Activated CD8-positive, alpha-beta memory T cell treated with anti-CD3 and anti-CD28 coated beads, Interleukin-2, amount 50 U/mL, for 1 hour (primary cell): ENCODE data around the gene TNRC6C.

Experiments used
- DNase-seq: peaks from one replicate; pipeline ENCODE4 v3.0.0-alpha.2; 2020; ENCODE audit errors: extremely low read depth

The TNRC6C gene

GRCh38 chr17:78013683-78014467 is 55.4 kb downstream of the TNRC6C start:
- DNase-seq = peak; percentile 24

- DNase-seq = no peak
Measured at GRCh38 chr17:78014646-78015045, 56.1 kb downstream of the TNRC6C start.

GRCh38 chr17:78016852-78017251 is 58.3 kb downstream of the TNRC6C start:
- DNase-seq = no peak

GRCh38 chr17:78019367-78019975 is 61.0 kb downstream of the TNRC6C start:
- DNase-seq = no peak

- no peak for DNase-seq
Measured at GRCh38 chr17:78019976-78020716, 61.6 kb downstream of the TNRC6C start.

GRCh38 chr17:78020717-78021108 is 62.2 kb downstream of the TNRC6C start:
- DNase-seq = no peak

GRCh38 chr17:78022425-78022824 is 63.9 kb downstream of the TNRC6C start:
- DNase-seq = no peak

GRCh38 chr17:78023042-78023441 is 64.5 kb downstream of the TNRC6C start:
- no peak for DNase-seq

GRCh38 chr17:78026381-78026780 is 67.9 kb downstream of the TNRC6C start:
- no peak for DNase-seq

- no peak for DNase-seq
Measured at GRCh38 chr17:78027121-78027520, 68.6 kb downstream of the TNRC6C start.

- DNase-seq = no peak
Measured at GRCh38 chr17:78029697-78030096, 71.2 kb downstream of the TNRC6C start.

GRCh38 chr17:78031435-78031834 is 72.9 kb downstream of the TNRC6C start:
- DNase-seq = no peak

GRCh38 chr17:78032166-78032565 is 73.7 kb downstream of the TNRC6C start:
- DNase-seq = no peak

GRCh38 chr17:78034429-78035091 is 76.1 kb downstream of the TNRC6C start:
- no peak for DNase-seq

- no peak for DNase-seq
Measured at GRCh38 chr17:78037280-78037679, 78.8 kb downstream of the TNRC6C start.

GRCh38 chr17:78038748-78039288 is 80.3 kb downstream of the TNRC6C start:
- no peak for DNase-seq

- no peak for DNase-seq
Measured at GRCh38 chr17:78039581-78039980, 81.1 kb downstream of the TNRC6C start.

- DNase-seq = no peak
Measured at GRCh38 chr17:78040440-78041385, 82.2 kb downstream of the TNRC6C start.

GRCh38 chr17:78041386-78042179 is 83.1 kb downstream of the TNRC6C start:
- DNase-seq = no peak

- no peak for DNase-seq
Measured at GRCh38 chr17:78042542-78042941, 84.0 kb downstream of the TNRC6C start.
